Measurements from ENCODE around the gene STK10.

STK10 gene

DNA sequence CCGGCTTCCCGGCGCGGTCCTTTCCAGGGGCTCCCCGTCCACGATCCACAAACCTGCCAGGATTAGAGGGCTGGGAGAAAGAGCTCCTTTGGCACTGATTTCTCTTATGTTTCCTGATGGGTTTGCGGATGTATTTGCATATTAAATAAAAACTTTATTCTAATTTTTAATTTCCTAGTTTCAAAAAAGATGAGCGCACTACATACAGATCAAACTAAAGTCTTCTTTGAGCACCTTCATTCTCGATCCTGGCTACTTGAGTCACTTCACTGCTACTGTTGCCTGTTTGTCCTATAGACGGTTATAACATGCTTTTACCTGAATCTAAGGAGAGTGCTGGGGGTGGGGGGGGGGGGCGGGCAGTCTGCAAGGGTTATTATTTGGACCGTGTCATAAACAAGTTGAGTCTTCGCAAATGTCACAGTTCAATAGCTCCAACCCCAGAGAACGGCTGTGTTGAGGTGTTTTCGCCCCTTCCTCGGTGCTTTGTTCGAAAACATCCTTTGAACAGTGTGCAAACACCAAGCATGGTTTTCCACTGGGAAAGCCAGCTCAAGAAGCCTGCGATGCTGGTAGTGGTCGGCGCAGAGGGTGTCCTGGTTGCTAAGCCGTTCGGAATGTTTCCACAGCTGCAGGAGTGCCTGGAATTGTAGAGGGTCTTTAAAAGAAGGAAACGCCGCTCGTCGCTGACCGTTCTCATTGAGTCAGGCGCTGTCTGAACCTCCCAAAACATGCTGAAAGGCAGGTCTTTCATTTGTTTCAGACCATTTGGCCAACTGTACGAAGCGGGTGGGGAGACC, 1.1 kb upstream of the STK10 start:
- DNase-seq, result no peak

DNA sequence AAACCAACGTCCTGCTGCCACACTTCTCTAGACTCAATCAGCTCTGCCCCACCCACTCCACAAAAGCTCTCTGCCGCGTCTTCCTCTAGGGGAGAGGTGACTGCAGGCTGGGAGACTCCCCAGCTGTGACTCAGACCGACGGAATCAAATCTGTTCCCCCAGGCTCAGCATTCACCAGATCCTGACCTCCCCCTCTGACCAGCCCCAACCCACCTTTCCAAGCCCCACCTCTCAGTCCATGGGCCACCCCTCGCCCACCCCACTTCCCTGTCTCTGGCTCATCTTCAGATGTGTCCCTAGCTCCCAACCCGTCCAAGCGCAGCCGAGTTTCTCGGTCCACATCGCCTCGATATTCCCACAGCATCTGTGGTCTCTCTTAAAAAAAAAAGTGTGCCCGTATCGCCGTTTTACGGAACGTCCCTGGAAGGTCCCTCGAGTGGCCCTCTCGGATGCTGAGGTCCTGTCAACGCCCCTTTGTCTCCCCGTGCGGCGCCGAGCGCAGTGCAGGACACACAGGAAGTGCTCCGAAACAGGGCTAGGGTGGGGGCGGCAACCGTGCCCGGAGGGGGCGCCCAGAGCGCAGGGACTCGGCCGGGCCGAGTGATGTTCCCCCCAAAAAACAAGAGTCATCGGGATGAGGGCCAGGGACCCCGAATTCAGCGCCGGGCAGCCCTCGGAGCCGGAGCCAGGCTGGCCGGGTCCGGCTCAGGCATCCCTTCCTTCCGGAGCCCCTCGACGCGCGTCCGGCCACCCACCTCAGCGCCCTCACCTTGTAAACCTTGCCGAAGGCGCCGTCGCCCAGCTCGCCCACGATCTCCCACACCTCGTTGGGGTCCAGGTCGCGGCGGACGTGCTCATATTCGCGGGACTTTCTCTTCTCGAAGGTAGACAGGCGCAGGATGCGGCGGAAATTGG, 649 bp downstream of the STK10 start:
- DNase-seq, result no peak

DNA sequence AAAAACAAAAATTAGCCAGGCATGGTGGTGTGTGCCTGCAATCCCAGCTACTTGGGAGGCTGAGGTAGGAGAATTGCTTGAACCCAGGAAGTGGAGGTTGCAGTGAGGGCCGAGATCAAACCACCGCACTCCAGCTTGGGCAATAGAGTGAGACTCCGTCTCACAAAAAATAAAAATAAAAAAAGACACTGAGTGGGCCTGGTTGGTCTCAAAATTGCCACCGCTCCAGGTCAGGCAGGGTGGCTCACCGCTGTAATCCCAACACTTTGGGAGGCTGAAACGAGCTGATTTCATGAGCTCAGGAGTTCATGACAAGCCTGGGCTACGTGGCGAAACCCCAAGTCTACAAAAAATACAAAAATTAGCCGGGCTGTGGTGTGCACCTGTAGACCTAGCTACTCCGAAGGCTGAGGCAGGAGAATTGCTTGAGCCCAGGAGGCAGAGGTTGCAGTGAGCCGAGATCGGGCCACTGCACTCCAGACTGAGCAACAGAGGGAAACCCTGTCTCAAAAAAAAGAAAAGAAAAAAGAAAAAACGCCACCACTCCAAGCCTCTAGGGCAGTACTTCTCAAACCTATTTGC, 1.8 kb downstream of the STK10 start:
- no peak for DNase-seq

DNA sequence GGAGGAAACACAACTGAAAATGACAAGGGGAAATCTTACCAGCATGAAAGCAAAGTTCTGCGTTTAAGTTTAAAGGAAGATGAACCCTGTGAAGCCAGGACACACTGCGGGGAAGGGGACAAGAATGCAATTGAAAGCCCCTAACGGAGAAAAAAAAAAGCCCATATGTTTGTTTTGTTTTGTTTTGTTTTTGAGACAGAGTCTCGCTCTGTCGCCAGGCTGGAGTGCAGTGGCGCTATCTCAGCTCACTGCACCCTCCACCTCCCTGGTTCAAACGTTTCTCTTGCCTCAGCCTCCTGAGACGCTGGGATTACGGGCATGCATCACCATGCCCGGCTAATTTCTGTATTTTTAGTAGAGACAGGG, 2.9 kb downstream of the STK10 start:
- no peak for DNase-seq

DNA sequence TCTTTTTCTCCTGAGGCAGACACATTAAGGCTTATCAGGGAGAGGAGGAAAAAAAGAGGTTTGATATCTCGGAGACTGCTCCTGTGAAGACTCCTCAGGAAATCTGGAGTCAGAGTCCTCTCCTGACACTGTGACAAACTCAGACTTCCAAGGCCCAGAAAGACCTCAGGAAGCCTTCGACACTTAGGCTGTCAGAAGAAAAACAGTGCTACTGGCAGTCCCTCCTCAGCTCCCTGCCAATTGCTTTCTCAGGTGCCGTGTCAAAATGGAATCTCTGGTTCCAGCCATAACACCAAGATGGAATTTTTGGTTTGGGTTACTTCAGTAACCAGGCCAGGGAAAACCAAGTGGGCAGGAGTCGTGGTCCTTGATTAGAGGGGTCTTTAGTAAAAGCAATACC, 4.1 kb downstream of the STK10 start:
- no peak for DNase-seq

DNA sequence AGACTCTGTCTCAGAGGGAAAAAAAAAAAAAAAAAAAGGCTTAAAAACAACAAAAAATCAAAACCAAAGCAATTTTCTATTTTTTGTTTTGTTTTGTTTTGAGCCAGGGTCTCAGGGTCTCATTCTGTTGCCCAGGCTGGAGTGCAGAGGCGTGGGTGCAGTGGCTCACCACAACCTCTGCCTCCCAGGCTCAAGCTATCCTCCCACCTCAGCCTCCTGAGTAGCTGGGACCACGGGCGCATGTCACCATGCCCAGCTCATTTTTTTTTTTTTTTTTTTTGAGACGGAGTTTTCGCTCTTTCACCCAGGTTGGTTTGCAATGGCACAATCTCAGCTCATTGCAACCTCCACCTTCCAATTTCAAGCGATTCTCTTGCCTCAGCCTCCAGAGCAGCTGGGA, 5.7 kb downstream of the STK10 start:
- DNase-seq, result no peak

DNA sequence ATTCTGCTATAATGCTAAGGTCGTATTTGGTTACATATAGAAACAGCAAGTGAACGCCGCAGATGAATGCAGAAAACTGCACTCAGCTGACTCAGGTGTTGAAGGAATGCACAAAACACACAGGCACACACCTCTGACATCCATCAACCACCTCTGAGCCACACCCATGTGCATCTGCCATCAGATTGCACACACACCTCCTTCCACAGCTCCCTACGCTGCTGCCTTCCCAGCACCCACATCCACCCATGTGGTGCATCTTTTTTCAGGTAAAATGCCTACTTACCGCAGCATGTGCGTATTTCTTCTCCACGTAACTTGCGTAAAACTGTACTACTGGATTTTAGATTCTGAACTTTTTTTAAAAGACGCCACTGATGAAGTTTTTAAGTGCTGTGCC, 7.1 kb downstream of the STK10 start:
- DNase-seq, result no peak

DNA sequence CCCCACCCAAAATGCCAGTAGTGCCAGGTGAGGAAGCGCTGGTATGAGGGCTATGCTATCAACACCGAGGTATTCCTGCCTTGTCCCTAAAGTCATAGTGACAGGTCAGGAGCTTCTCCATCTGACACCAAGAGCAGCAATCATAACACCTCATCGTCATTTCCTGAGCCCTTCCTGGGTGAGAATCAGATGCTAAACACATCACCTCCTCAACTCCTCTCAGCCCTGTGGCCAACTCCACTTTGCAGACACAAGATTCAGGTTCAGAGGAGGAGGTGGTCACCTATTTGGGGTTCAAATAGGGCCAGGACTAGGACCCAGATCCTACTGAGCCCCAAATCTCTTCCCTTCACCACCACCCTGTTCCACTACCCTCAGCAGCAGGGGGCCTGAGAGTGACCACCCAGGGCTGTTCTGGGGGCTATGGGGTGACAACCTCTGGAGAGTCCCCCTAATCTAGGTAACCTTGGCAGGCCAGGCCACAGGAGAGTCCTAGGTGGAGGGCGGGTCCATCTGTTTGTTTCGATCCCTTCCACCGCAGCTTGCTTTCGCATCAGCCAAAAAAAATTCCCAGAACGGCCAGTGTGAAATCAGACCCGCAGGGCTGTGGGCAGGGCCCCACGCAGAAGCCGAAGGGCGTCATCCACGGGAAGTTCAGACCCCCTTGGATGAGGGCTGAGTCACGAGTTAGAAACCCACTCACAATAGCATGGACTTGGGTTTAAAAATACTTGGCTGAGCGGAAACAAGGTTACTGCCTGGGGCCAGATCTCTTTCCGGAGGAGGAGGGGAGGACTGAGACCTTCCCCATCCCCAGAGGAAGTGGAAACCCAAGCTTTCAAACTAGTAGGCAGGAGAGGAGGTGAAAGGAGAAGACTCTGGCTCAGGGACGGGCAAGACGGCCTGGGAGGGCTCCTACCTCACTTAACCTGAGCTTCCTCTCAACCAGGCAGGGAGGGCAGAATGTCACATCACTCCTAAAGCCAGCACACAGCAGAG, 8.7 kb downstream of the STK10 start:
- no peak for DNase-seq

DNA sequence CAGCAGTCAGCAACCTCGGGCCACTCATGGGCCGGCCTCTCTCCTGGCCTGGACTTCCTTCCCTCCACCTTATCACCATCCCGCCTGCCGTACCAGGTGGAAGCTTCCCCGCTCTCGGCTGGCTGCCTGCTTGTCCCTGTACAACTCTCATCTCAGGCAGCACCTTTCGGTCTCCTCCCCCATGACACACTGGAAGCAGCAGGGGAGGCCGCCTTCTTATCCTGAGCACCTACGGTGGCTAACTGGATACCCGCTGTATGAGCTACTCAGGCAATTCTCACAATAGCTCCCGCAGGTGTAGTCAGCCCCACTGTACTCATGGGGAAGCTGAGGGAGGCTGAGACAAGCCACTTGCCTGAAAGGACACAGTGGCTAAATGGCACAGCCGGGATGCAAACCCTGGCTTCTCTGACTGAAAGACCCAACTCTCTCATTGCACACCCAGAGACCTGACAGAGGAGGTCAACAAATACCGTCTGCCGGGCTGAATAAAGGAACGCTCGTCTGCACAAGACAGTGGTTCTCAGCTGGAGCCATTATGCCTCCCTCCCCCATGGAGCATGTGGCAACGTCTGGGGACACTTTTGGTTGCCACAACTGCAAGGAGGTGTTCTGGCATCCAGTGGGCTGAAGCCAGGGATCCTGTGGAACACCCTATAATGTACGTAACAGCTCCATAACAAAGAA, 9.6 kb downstream of the STK10 start:
- no peak for DNase-seq

DNA sequence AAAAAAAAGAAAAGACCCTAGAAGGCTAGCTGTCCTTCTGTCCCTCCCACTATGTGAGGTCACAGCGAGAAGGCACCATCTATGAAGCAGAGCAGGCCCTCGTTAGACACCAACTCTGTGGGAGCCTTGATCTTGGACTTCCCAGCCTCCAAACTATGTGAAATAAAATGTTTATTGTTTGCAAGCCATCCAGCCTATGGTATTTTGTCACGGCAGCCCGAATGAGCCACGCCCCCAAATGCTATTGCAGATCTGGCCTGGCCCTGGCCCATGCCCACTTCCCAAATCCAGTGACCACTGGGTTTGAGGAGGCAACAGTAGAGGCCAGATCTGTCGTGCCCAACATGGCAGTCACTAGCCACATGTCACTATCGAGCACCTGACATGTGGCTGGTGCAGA, 10.8 kb downstream of the STK10 start:
- no peak for DNase-seq

DNA sequence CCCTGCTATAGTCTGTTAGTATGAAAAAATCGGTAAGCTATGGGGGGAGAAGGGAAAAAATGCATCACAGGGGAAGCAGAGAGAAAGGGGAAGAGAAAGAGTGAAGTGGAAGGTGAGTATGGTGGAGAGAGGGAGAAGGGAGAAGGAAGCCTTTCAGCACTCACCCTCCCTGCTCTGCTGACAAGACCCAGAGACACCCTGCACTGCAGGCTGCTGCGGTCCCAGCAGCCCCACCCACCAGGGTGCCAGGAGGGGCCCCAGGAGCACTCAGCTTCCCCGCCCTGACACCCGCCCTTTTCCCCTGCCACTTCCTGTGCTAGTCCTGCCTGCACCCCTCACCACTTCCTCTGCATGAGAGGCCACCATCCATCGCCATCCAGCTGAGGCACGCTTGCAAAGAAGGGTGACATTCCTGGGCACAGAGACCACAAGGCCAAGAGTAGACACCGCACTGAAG, 12.7 kb downstream of the STK10 start:
- DNase-seq, result no peak

DNA sequence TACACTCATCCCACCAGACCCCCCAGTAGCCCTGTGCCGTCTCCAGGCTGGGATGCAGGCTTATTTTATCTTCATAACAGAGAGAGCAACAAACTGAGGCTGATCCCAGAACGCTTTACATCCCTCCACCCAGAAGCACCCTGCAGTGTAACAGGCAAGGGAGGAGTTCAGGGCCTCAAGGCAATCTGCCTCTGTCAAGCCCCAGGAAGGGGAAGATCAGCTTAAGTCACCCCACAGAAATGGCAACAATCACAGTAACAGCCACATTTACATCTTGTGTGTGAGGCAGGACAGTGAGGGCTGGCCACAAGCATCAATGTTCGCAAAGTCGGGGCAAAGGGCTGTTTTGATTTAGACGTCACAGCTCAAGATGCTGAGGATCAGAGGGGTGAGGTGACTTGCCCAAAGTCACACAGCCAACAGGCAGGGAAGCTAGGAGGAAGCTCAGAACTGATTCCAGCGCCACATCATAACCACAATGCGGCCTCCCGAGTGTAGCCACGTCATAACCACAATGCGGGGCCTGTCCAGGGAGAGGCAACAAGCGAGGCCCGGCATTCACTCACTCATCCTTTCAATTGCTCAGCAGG, 14.4 kb downstream of the STK10 start:
- no peak for DNase-seq

DNA sequence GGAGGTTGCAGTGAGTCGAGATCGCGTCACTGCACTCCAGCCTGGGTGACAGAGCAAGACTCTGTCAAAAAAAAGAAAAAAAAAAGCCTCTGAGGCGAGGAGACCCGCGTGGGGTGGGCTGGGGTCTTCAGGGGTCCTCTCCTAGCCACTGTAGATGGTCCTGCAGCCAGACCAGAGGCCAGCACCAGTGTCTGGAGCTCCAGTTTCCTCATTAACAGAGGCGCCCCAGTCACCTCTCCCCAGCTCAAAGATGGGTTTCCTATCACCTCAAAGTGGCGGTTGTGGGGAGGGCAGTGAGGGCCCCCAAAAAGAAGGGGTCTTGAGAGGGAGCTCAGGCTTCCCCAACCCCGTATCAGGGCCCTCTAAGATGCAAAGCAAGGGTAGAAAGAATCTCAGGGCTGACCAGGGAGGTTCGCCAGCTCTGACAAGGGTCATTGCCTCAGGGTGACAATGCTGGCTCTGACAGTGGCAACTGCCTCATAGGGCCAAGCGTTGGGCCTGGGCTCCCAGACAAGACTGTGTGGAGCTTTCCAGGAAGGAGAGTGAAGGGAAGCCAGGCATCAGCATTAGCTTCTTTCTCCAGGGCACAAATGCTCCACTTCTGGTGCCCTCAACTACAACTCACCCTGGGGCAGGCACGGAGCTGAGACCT, 15.0 kb downstream of the STK10 start:
- DNase-seq, result no peak

DNA sequence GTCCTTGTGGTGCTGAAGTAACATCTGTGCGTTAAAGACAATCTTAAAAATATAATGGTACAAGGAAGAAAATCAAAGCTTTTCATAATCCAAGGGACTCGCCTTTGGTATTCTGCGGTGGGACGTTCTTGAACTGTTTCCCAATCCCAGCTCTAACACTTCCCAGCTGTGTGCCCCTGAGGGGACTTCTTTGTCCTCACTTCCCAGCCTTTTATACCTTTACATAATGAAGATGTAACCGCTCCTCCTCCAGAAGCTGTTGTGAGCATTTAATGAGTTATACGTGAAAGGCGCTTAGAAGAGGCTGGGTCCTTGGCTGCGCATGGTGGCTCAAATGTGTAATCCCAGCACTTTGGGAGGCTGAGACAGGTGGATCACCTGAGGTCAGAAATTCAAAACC, 16.9 kb downstream of the STK10 start:
- DNase-seq, result no peak

DNA sequence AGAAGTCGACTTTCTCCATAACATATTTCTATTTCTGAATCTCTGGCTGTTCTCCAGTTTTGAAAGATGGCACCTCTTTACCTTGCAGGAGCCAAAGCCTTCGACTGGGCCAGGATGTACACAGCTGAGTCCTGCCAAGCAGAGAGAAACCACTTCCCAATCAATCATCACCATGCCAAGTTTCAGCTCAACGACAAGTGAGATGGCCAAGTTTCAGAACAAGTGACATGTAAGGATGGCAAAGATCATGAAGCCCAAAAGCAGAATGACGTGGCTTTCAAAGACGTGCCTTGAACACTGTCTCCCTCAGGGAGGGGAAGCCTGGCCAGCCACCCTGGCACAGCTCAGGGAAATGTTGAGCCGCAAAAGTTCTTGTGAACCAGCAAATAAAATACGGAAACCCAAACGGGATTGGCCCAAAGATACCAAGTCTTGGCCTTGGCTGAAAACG, 17.7 kb downstream of the STK10 start:
- no peak for DNase-seq

DNA sequence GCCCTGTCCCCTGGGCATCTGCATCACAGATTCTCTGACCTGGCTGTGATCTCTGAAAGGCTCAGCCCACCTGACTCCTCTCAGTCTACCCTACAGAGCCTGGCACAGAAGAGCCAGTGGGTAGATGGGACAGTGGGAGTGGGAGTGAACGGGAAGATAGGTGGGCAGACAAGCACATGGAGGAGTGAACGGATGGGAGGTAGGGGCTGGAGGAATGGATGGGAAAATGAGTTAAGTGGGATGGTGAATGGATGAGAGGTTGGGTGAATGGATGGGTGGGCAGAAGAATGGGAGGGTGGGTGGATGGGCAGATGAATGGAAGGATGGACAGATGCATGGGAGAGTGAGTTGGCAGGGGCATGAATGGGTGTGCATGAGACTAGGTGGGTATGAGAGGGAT, 18.8 kb downstream of the STK10 start:
- no peak for DNase-seq

DNA sequence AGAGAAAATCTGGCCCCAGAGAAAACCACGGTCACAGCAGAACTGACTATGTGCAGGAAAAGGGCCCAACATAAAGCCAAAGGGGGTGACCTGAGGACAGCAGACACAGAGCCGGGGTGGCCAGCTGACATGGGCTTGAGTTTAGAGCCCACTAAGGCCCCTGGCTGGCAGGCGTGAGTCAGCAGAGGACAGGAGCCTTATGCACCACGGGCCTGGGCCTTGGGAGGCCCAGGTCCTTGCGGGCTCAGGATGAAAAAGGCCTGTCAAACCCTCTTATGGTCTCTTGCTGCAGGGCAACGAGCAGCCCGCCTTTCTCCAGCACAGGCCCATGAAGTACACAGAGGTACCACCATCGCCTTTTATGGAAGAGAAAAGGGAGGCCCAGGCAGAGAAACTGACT, 19.7 kb downstream of the STK10 start:
- no peak for DNase-seq

DNA sequence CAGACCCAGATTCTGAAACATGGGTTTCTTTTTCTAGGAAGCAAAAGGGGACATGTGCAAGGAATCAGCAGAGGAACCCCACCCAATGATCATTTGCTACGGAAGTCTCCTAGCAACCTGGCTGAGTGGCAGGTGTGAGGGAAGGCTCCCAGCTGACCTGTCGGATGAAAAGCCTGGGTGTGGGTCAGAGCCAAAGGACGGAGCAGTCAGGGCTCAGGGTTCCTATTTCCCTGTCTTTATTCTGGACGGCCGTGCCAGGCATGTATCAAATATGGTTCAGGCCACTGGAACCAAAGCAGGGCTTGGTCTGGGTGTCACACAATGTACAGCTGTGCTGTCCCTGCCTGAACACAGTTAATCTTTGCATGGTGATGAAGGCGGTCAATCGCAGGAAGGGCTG, 20.1 kb downstream of the STK10 start:
- DNase-seq, result no peak

DNA sequence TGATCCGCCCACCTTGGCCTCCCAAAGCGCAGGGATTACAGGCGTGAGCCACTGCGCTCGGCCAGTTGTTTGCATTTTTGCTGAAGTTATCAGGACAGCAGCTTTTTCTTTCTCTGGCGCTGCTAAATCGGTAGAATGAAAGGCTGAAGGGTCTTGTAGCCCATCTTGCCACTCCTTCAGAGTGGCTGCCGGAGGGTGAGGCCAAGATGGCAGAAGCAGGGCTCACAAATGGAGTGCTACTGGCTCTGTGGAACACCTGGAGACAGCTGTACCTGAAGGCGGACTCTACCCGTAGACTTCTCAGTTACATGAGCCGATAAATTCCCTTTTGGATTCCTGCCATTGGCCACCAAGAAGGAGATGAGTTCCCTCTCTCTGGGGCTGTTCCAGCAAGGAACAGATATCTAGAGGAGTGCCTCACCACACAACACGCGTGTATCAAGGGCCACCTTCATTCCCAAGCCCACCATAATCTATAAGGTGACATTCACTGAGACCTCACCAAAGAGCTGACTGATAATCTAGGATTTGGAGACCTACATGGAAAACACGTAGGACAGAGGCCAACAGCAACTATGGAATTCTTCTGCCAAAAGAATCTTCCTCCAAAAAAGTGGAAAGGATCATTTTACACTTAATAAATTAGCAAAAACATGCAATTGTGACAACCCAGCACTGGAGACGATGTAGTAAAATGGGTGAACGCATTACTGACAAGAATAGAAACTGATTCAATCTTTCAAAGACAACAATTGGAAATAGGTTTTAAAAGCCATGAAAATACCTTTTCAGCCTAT, 21.8 kb downstream of the STK10 start:
- DNase-seq, result no peak

DNA sequence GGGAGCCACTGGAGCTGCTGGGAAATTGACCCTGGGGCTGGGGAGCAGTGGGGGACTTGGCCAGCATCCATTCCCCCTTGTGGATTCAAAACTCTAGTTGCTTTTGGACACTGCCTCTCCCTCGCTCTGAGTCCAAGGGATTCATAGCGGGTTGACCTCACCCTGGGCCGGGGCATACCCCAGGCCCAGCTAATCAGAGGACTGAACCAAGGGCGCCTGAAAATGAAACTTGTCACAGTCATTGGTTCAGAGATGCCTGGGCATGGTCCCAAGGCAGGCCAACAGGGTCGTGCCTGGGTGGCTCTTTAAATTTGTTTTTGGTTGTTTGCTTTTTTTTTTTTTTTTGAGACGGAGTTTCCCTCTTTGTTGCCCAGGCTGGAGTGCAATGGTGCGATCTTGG, 22.6 kb downstream of the STK10 start:
- DNase-seq, result no peak
